ENCODE measurements around the gene RAB11FIP3. TPM values are rescaled to one million over a fixed set of nuclear protein-coding genes. Genes with fewer than 3 reads are reported as not detected.

Gene RAB11FIP3
- total and polyA plus RNA-seq, 2 of the 13 experiments (the other 11 are each of a cell fraction or from before 2014, with no cell fraction given), result 34.3 to 57.6 TPM

DNA sequence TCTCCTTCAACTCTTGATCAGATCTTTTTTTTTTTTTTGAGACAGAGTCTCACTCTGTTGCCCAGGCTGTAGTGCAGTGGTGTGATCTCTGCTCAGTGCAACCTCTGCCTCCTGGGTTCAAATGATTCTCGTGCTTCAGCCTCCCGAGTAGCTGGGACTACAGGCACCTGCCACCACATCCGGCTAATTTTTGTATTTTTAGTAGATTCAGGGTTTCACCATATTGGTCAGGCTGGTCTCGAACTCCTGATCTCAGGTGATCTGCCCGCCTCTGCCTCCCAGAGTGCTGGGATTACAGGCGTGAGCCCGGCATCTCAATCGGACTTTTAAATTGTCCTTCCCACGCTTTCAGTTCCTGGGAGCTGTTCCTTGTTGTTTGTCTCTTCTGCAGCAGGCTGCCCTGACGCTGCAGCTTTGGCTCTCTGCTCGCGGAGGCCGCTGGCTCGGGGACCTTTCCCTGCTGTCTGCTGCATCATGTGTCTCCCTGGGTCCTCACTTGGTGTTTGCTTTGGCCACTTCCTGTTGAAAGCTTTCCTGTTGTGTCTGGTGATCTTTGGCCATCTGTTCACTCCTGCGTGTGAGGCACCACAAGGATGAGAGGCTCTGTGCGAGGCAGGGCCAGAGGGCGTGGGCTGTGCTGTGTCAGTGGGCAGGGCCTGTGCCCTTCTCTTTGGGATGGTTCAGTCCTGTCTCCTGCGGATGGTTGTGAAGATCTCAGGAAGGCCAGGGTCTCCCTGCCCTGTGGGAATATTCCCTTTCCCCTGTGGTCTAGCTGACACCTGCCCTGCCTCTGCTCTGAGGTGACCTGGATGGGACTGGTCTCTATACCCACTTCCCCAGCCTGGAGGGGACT, 83.7 kb downstream of the RAB11FIP3 start (continued):
- TF ChIP-seq, protein P1, sequence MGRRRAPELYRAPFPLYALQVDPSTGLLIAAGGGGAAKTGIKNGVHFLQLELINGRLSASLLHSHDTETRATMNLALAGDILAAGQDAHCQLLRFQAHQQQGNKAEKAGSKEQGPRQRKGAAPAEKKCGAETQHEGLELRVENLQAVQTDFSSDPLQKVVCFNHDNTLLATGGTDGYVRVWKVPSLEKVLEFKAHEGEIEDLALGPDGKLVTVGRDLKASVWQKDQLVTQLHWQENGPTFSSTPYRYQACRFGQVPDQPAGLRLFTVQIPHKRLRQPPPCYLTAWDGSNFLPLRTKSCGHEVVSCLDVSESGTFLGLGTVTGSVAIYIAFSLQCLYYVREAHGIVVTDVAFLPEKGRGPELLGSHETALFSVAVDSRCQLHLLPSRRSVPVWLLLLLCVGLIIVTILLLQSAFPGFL (CRISPR knock-in tag; IDR thresholded peaks at IDR 0.05), result no peak
- TF ChIP-seq CHCHD3 (CRISPR knock-in tag; IDR thresholded peaks at IDR 0.05) (no peak), ZNF841 (CRISPR knock-in tag; IDR thresholded peaks at IDR 0.05; ENCODE audit: borderline replicate concordance) (no peak), ZSCAN29 (CRISPR knock-in tag; conservative IDR thresholded peaks at IDR 0.05) (0 out of 2 replicates have a peak, but pooled peaks have one; percentile 61), FOXA1 (IDR thresholded peaks at IDR 0.05) (no peak), FOXA1 (CRISPR knock-in tag; IDR thresholded peaks at IDR 0.05) (peak; percentile 94), KDM1A (CRISPR knock-in tag; IDR thresholded peaks at IDR 0.05) (peak; percentile 79; the same call in 1 of the 2 replicates), ZNF572 (CRISPR knock-in tag; IDR thresholded peaks at IDR 0.05) (no peak), ZNF550 (CRISPR knock-in tag; IDR thresholded peaks at IDR 0.05; ENCODE audit: borderline replicate concordance) (no peak; the same call in 1 of the 2 replicates), ZNF747 (CRISPR knock-in tag; IDR thresholded peaks at IDR 0.05; ENCODE audit: borderline replicate concordance) (peak; percentile 85; the same call in 1 of the 2 replicates), ZNF83 (CRISPR knock-in tag; IDR thresholded peaks at IDR 0.05; ENCODE audit: borderline replicate concordance) (no peak), ETV6 (CRISPR knock-in tag; conservative IDR thresholded peaks at IDR 0.05) (no peak)
- TF ChIP-seq, protein P2, sequence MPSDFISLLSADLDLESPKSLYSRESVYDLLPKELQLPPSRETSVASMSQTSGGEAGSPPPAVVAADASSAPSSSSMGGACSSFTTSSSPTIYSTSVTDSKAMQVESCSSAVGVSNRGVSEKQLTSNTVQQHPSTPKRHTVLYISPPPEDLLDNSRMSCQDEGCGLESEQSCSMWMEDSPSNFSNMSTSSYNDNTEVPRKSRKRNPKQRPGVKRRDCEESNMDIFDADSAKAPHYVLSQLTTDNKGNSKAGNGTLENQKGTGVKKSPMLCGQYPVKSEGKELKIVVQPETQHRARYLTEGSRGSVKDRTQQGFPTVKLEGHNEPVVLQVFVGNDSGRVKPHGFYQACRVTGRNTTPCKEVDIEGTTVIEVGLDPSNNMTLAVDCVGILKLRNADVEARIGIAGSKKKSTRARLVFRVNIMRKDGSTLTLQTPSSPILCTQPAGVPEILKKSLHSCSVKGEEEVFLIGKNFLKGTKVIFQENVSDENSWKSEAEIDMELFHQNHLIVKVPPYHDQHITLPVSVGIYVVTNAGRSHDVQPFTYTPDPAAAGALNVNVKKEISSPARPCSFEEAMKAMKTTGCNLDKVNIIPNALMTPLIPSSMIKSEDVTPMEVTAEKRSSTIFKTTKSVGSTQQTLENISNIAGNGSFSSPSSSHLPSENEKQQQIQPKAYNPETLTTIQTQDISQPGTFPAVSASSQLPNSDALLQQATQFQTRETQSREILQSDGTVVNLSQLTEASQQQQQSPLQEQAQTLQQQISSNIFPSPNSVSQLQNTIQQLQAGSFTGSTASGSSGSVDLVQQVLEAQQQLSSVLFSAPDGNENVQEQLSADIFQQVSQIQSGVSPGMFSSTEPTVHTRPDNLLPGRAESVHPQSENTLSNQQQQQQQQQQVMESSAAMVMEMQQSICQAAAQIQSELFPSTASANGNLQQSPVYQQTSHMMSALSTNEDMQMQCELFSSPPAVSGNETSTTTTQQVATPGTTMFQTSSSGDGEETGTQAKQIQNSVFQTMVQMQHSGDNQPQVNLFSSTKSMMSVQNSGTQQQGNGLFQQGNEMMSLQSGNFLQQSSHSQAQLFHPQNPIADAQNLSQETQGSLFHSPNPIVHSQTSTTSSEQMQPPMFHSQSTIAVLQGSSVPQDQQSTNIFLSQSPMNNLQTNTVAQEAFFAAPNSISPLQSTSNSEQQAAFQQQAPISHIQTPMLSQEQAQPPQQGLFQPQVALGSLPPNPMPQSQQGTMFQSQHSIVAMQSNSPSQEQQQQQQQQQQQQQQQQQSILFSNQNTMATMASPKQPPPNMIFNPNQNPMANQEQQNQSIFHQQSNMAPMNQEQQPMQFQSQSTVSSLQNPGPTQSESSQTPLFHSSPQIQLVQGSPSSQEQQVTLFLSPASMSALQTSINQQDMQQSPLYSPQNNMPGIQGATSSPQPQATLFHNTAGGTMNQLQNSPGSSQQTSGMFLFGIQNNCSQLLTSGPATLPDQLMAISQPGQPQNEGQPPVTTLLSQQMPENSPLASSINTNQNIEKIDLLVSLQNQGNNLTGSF (CRISPR knock-in tag; IDR thresholded peaks at IDR 0.05), result no peak
- TF ChIP-seq, protein P3, sequence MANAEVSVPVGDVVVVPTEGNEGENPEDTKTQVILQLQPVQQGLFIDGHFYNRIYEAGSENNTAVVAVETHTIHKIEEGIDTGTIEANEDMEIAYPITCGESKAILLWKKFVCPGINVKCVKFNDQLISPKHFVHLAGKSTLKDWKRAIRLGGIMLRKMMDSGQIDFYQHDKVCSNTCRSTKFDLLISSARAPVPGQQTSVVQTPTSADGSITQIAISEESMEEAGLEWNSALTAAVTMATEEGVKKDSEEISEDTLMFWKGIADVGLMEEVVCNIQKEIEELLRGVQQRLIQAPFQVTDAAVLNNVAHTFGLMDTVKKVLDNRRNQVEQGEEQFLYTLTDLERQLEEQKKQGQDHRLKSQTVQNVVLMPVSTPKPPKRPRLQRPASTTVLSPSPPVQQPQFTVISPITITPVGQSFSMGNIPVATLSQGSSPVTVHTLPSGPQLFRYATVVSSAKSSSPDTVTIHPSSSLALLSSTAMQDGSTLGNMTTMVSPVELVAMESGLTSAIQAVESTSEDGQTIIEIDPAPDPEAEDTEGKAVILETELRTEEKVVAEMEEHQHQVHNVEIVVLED (CRISPR knock-in tag; IDR thresholded peaks at IDR 0.05; ENCODE audit: borderline replicate concordance), result peak; percentile 59; the same call in 1 of the 2 replicates
- TF ChIP-seq, protein P4, sequence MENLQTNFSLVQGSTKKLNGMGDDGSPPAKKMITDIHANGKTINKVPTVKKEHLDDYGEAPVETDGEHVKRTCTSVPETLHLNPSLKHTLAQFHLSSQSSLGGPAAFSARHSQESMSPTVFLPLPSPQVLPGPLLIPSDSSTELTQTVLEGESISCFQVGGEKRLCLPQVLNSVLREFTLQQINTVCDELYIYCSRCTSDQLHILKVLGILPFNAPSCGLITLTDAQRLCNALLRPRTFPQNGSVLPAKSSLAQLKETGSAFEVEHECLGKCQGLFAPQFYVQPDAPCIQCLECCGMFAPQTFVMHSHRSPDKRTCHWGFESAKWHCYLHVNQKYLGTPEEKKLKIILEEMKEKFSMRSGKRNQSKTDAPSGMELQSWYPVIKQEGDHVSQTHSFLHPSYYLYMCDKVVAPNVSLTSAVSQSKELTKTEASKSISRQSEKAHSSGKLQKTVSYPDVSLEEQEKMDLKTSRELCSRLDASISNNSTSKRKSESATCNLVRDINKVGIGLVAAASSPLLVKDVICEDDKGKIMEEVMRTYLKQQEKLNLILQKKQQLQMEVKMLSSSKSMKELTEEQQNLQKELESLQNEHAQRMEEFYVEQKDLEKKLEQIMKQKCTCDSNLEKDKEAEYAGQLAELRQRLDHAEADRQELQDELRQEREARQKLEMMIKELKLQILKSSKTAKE (CRISPR knock-in tag; IDR thresholded peaks at IDR 0.05; ENCODE audit: borderline replicate concordance), result peak; percentile 100
- TF ChIP-seq, protein P5, sequence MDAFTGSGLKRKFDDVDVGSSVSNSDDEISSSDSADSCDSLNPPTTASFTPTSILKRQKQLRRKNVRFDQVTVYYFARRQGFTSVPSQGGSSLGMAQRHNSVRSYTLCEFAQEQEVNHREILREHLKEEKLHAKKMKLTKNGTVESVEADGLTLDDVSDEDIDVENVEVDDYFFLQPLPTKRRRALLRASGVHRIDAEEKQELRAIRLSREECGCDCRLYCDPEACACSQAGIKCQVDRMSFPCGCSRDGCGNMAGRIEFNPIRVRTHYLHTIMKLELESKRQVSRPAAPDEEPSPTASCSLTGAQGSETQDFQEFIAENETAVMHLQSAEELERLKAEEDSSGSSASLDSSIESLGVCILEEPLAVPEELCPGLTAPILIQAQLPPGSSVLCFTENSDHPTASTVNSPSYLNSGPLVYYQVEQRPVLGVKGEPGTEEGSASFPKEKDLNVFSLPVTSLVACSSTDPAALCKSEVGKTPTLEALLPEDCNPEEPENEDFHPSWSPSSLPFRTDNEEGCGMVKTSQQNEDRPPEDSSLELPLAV (CRISPR knock-in tag; conservative IDR thresholded peaks at IDR 0.05; ENCODE audit: low read depth), result no peak
